Stimulated activated CD4-positive, alpha-beta T cell treated with anti-CD3 and anti-CD28 coated beads, Interleukin-15, amount 100 ng/mL, for 1 hour (primary cell): ENCODE measurements around the gene F12.
"Not testable (repeated sequence)": the region's sequence is repeated elsewhere in the genome, so short reads cannot be mapped to it uniquely, and the experiment has no call there.

Experiments
- DNase-seq, 2 donors: peaks; one replicate each; pipeline ENCODE4 v3.0.0-alpha.2; 2020; ENCODE audit warnings: low read depth in 1 of 2, low spot score in 1 of 2

The F12 gene

GRCh38 chr5:177389241-177390169 lies 19.9 kb downstream of the F12 start:
- DNase-seq = peak in 1 of 2 donors; percentile 15

DNA sequence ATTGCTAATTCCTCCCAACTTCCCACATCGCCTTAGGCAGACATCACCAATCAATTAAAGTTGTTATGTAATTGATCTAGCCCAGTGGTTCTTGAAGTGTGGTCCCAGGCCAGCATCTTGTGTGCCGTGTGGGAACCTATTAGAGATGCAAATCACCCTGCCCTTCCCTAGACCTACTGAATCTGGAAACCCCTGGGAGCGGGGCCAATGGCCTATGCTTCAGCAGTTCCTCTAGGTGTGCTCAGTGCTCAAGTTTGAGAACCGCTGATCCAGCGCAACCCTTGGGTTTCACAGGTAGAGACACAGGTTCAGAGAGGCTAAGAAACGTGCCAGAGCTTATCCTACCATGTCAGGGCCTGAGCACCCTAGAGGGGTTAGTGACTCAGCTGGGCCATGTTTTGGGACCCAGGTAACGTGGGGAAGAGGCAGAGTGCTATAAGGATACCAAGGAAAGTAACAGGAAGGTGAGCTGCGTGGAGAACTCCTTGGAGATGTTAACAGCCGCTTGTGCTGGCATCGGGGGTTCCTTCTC lies 20.8 kb downstream of the F12 start:
- DNase-seq = no peak

DNA sequence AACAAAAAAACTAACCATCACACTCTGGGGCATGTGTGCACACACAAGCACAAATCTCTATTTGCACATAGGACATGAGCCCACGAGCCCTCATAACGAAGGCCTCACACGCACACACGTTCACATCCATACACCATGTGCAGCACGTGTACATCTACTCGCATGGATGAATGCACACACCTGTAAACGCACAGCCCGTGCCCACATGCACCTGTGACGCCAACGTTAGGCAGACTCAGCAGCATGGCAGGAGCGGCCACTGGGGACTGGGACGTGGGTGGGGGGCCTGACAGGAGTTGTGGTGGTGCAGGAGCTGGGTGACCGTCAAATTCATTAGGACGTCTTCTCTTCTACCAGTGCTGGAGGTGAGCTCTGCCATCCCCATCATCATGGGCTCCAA lies 22.0 kb downstream of the F12 start:
- no peak for DNase-seq

DNA sequence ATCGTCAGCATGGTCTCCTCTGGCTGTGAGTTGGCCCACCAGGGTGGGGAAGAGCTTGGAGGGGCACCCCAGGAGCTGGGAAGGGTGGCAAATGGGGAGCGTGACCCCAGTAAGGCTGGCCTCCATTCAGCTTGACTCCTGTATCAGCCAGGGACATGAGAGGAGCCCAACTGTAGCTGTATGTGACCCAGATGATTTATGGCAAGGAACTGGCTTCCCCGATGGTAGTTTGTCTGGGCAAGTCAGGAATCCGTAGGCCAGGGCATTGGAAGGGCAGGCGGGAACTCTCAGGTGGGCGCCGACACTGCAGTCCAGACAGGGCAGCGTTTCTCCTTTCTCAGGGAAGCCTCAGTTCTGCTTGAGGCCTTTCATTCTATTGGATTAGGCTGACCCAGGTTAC lies 22.8 kb downstream of the F12 start:
- DNase-seq = no peak

DNA sequence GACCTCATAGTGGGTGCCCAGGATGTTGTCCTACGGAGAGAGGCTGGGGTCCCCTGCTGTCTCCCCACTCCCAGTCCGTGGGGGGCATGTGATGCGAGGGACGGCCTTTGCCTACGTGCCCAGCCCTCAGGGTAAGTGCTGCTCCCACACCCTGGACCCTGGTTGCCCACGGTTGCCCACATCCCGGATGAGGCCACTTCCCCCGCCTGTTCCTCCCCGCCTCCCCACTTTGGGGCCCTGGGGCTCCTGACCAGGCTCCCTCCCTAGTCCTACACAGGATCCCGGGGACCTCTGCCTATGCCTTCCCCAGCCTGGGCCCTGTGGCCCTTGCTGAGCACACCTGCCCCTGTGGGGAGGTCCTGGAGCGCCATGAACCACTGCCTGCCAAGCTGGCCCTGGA lies 23.6 kb downstream of the F12 start:
- DNase-seq = no peak

- DNase-seq = no peak
Observed at GRCh38 chr5:177384134-177384533, 25.2 kb downstream of the F12 start, which contains the start of gene SLC34A1. Gene SLC34A1, plus strand, starts transcription at chr5:177384434. Its CDS starts 1,308 bp downstream, at chr5:177385742.

GRCh38 chr5:177383181-177383580 lies 26.2 kb downstream of the F12 start:
- DNase-seq = no peak

DNA sequence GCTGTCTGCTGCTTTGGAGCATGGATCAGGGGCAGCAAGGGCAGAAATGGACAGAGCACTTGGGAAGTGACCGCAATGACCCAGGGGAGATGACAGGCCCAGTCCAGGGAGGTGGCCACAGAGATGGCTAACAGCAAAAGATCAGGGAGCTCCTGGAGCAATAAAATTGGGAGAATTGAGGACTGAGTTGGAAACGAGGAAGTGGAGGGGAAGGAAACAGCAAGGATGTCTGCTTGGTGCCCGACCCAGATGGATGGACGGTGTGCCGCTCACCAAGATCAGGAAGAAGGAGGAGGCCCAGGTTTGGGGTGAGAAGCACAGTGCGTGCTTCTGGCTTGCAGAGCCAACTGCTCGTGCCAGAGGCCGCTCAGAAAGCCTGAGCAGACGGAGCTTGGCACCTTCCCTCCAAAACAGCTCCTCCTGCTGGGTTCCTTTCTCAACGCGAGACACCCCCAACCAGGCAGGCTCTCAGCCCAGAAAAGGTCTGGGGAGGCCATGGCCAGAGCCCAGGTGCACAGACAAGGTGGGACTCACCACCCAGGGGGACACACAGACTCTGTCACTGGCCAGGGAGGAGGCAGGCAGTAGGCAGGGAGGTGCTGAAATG lies 26.8 kb downstream of the F12 start:
- no peak for DNase-seq

- DNase-seq = no peak
Observed at GRCh38 chr5:177380805-177381126, 28.6 kb downstream of the F12 start.

GRCh38 chr5:177378884-177379883 lies 30.2 kb downstream of the F12 start:
- no peak for DNase-seq

DNA sequence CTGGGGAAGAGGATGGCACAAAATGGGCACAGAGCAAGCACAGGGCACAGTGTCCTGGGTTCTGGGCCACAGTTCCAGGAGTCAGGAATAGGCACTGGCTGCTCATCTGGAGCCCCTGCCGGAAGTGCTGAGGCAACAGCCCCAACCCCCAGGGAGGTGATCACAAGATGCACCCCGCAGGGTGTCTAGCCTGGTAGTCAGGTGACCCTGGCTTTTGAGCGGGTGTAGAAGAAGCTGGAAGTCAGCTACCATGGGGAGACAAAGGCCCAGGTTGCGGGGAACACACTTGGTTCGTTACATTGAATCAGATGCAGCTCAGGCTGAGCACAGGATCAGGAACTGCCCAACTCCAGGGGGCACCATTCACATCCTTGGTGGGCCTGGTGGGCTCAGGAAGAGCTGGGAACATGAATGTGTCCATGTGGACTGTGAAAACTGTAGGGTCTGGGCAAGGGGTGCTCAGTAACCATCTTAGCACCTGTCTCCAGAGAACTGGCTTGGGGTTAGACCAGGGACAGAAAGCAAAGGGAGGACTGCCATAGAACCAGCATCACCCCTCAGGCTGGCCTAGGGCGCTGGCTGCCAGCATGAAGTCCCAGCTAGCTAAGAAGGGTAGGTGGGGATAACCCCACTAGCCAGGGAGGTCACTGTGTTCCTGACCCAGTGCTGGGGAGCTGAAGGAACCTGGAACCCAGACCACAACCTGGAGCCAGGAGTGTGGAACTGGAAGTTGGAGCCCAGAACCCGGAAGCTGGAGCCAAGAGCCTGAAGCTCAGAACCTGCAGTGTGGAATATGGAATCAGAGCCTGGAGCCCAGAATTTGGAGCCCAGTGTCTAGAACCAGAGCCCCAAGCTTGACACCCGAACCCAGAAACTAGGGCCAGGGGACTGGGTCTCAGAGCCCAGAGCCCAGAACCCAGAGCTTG lies 31.2 kb downstream of the F12 start:
- no peak for DNase-seq

GRCh38 chr5:177376107-177376506 lies 33.3 kb downstream of the F12 start:
- DNase-seq = no peak

GRCh38 chr5:177375516-177375915 lies 33.8 kb downstream of the F12 start:
- not testable (repeated sequence) for DNase-seq

GRCh38 chr5:177374211-177374610 lies 35.2 kb downstream of the F12 start:
- no peak for DNase-seq

DNA sequence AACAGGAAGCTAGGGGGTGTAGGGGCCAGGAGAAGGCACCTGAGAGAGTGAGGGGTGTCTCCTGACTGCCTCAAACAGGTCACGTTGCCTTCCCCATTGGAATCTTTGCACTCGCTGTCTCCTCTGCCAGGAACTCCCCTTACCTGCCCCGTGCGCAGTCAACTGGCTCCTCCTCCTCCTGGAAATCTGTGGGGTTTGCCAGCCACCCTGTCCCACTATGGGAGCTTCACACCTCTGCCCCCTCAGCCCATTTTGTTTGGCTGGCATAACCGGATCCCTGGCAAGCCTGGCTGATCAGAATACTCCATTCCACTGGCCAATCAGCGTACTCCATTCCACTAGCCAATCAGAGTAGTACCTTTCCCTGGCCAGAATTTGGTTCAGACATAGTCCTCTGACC lies 35.6 kb downstream of the F12 start:
- no peak for DNase-seq

- DNase-seq = no peak
Observed at GRCh38 chr5:177372910-177373309, 36.5 kb downstream of the F12 start.

GRCh38 chr5:177372034-177372896 lies 37.1 kb downstream of the F12 start:
- DNase-seq = no peak

DNA sequence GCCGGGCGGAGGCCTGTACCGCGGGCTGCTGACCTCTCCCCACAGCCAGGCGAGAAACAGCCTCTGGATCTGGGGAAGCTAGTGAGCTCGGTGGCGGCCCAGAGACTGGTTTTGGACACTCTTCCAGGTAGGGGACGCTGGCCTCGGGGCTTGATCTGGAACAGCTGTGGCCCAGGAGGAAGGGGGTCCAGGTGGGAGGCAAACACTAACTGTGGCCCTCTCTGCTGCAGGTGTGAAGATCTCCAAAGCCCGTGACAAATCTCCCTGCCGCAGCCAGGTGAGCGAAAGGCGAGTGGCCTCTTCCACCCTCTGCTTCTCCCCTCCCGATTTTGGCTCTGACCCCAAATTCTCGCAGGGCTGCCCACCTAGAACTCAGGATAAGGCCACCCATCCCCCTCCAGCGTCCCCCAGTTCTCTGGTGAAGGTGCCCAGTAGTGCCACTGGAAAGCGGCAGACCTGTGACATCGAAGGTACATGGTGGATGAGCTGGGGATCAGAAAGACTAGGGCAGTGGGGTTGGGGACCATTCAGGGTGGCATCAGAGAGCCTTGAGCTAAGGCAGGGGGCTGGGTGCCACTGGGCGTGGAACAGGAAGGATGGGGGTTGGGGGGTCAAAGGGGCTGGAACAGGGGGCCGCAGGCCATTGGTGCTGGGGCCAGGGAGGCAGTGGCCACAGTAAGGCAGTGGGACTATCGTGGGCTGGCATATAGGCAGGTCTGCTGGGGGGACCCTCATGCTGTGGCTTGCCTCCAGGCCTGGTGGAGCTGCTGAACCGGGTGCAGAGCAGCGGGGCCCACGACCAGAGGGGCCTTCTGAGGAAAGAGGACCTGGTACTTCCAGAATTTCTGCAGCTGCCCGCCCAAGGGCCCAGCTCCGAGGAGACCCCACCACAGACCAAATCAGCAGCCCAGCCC lies 38.0 kb downstream of the F12 start:
- no peak for DNase-seq
